ENCODE data around the gene IL18BP. TPM values are rescaled to one million over a fixed set of nuclear protein-coding genes. Genes with fewer than 3 reads are reported as not detected.

The IL18BP gene
- polyA plus RNA-seq, 1 experiment, result 2.2 TPM

GRCh38 chr11:72001834-72002591, 3.3 kb downstream of the IL18BP start:
- Histone ChIP-seq H3K4me3 (ENCODE audit: low read depth, low read length) (no peak overlapping the region), H3K27me3 (ENCODE audit: control insufficient read depth, insufficient read depth, low read length) (no peaks in the 10 kb centered on the region), H3K9me3 (ENCODE audit: control insufficient read depth, insufficient read depth, low read length) (no peaks in the 10 kb centered on the region), H3K27ac (ENCODE audit: low read depth, low read length) (no peak overlapping the region)
- ChIA-PET CTCF (interaction anchor here (1.0 to 1.2 kb wide), 2 partner anchors 23 to 429 kb away, joined by 4 read pairs; no protein-coding TSS in a partner anchor), POLR2A (interaction anchor here (1.1 kb wide), 1 partner anchor 14 kb away, joined by 6 read pairs; no protein-coding TSS in a partner anchor)
- TF ChIP-seq CTCF (IDR thresholded peaks at IDR 0.05; ENCODE audit: low read depth, low read length), result no peak
- DNase-seq (ENCODE audit: low read depth, low spot score), result no peak

GRCh38 chr11:72002841-72003775, 4.4 kb downstream of the IL18BP start:
- ChIA-PET POLR2A (interaction anchor here (1.1 kb wide), 1 partner anchor 15 kb away, joined by 6 read pairs; no protein-coding TSS in a partner anchor), CTCF (interaction anchor here (1.2 kb wide), 1 partner anchor 22 kb away, joined by 4 read pairs; no protein-coding TSS in a partner anchor)
- no peak for DNase-seq (ENCODE audit: low read depth, low spot score)

GRCh38 chr11:72003776-72004171, 5.1 kb downstream of the IL18BP start:
- POLR2A ChIA-PET, result no interaction called here
- Histone ChIP-seq H3K9me3 (ENCODE audit: control insufficient read depth, insufficient read depth, low read length) (no peaks in the 10 kb centered on the region), H3K4me3 (ENCODE audit: low read depth, low read length) (no peak overlapping the region), H3K27ac (ENCODE audit: low read depth, low read length) (no peak overlapping the region), H3K27me3 (ENCODE audit: control insufficient read depth, insufficient read depth, low read length) (no peaks in the 10 kb centered on the region)
- CTCF ChIA-PET, result no interaction called here
- no peak for TF ChIP-seq CTCF (IDR thresholded peaks at IDR 0.05; ENCODE audit: low read depth, low read length)
- DNase-seq (ENCODE audit: low read depth, low spot score), result no peak

More at GRCh38 chr11:72002841-72003775, 4.4 kb downstream of the IL18BP start:
- H3K27me3 ChIP-seq (ENCODE audit: control insufficient read depth, insufficient read depth, low read length), result no peaks in the 10 kb centered on the region
- H3K27ac ChIP-seq (ENCODE audit: low read depth, low read length), result no peak overlapping the region
- TF ChIP-seq CTCF (IDR thresholded peaks at IDR 0.05; ENCODE audit: low read depth, low read length), result no peak
- H3K9me3 ChIP-seq (ENCODE audit: control insufficient read depth, insufficient read depth, low read length), result no peaks in the 10 kb centered on the region
- H3K4me3 ChIP-seq (ENCODE audit: low read depth, low read length), result no peak overlapping the region

- DNase-seq (ENCODE audit: low read depth, low spot score), result no peak
- no peak overlapping the region for H3K27ac ChIP-seq (ENCODE audit: low read depth, low read length)
- ChIA-PET POLR2A (interaction anchor here (0.5 to 1.6 kb wide), 2 partner anchors 34 to 36 kb away, joined by 3 to 4 read pairs; no protein-coding TSS in a partner anchor), CTCF (no interaction called here)
- TF ChIP-seq CTCF (IDR thresholded peaks at IDR 0.05; ENCODE audit: low read depth, low read length), result no peak
- no peak overlapping the region for H3K4me3 ChIP-seq (ENCODE audit: low read depth, low read length)
- no peaks in the 10 kb centered on the region for H3K9me3 ChIP-seq (ENCODE audit: control insufficient read depth, insufficient read depth, low read length)
- H3K27me3 ChIP-seq (ENCODE audit: control insufficient read depth, insufficient read depth, low read length), result no peaks in the 10 kb centered on the region
Measured at GRCh38 chr11:72004515-72005346, 6.0 kb downstream of the IL18BP start.
